Stomach (tissue), 9 donors: Measurements from ENCODE around the gene CAPN14. TPM values are rescaled to one million over a fixed set of nuclear protein-coding genes. Genes with fewer than 3 reads are reported as not detected.
A peak's percentile ranks its signal among the peaks of the same experiment; 100 is the strongest.

ENCODE experiments used
- DNase-seq, 2 donors: peaks; one replicate each; pipeline versions ENCODE4 v3.0.0 to v3.0.0-alpha.2; 2013 to 2019
- H3K27ac ChIP-seq, 5 donors: fragments of 200-600 bp in 4 of 5; sonication (generic) in 4 of 5; one replicate each; pipeline ENCODE4 v1.5.1; 2013 to 2019; ENCODE audit warnings: mild to moderate bottlenecking in 1 of 5, moderate library complexity in 1 of 5
- H3K27me3 ChIP-seq, 3 donors: fragments of 200-600 bp; sonication (generic); one replicate each; pipeline ENCODE4 v1.5.1; 2017 to 2019; ENCODE audit warnings: mixed run types in 1 of 3
- H3K36me3 ChIP-seq, 4 donors: fragments of 200-600 bp; sonication (generic); 1 replicate in 3 of 4; 2 replicates in 1 of 4; pipeline ENCODE4 v1.5.1; 2016 to 2019
- H3K4me1 ChIP-seq, 4 donors: fragments of 200-600 bp; sonication (generic); one replicate each; pipeline ENCODE4 v1.5.1; 2016 to 2019
- H3K4me3 ChIP-seq, 4 donors: fragments of 200-600 bp; sonication (generic) in 3 of 4; one replicate each; pipeline ENCODE4 v1.5.1; 2016 to 2019; ENCODE audit warnings: mild to moderate bottlenecking in 1 of 4
- H3K9me3 ChIP-seq, 4 donors: fragments of 200-600 bp; sonication (generic); one replicate each; pipeline ENCODE4 v1.5.1; 2016 to 2019
- CTCF ChIP-seq, 7 experiments: fragments of 450-650 bp in 4 of 7; fragments of 200-600 bp in 3 of 7; sonication (generic) in 3 of 7; IDR thresholded peaks; one replicate each; pipeline ENCODE4 v1.5.1; 2016 to 2019; ENCODE audit warnings: antibody characterized with exemption in 7 of 7, control low read depth in 2 of 7, mild to moderate bottlenecking in 1 of 7
- EP300 ChIP-seq: sonication (generic); formaldehyde crosslinking; IDR thresholded peaks from one replicate; pipeline ENCODE4 v1.6.1; 2017; ENCODE audit warnings: antibody characterized with exemption
- POLR2A ChIP-seq, 4 donors: fragments of 450-650 bp; IDR thresholded peaks; one replicate each; pipeline ENCODE4 v1.6.1; 2016; ENCODE audit warnings: antibody characterized with exemption in 4 of 4, control low read depth in 2 of 4, mild to moderate bottlenecking in 1 of 4, moderate library complexity in 1 of 4
- POLR2AphosphoS5 ChIP-seq, 3 donors: sonication (generic); formaldehyde crosslinking; IDR thresholded peaks; one replicate each; pipeline ENCODE4 v1.6.1; 2016; ENCODE audit warnings: antibody characterized with exemption in 3 of 3
- WGBS, 5 donors: extraction: QIAGEN DNeasy Blood & Tissue Kit in 3 of 5; methylation state at CpG; one replicate each; pipeline versions ENCODE4 v1.1.5 to v1.1.7; 2013 to 2018; 5-methylcytosine and 5-hydroxymethylcytosine counted together
- intact Hi-C: fragments of 100-400 bp; cut with DNase I; formaldehyde crosslinking; loops from one replicate; pipeline ENCODE4 v1.15.1; 2023; ENCODE audit warnings: low total_unique reads
- polyA plus RNA-seq, 3 donors: library from polyadenylated mRNA; stranded (reverse); fragments of 200-250 nt; gene quantifications; one replicate each; pipeline ENCODE4 v1.2.3, GENCODE V29; 2013
- total RNA-seq, 5 donors: library from RNA; depleted of rRNA; stranded (reverse); fragments of >200 nt; gene quantifications; one replicate each; pipeline versions ENCODE4 v1.1.0 to v1.2.3, GENCODE V29; 2014 to 2016
- donor health status: healthy with polysubstance abuse.
- donor health status: Bipolar disorder and iron deficiency.
- donor health status: healthy.

Gene CAPN14
- total and polyA plus RNA-seq, 8 donors, result 0.06 to 66.0 (median 1.3) TPM; not detected in 5

GRCh38 chr2:31231571-31232302 lies 14.4 kb upstream of the CAPN14 start:
- Histone ChIP-seq H3K27ac (no peak overlapping the region), H3K36me3 (no peaks in the 10 kb centered on the region), H3K4me3 (no peak overlapping the region), H3K9me3 (no peaks in the 10 kb centered on the region), H3K4me1 (peaks cover 5 to 28% (median 21%) of the 10 kb centered on the region in 4 donors), H3K27me3 (peaks cover 0 to 22% (median 0%) of the 10 kb centered on the region in 3 donors)
- TF ChIP-seq CTCF (IDR thresholded peaks at IDR 0.05) (no peak), POLR2A (IDR thresholded peaks at IDR 0.05) (no peak), POLR2AphosphoS5 (IDR thresholded peaks at IDR 0.05) (no peak), EP300 (no peak)
- no peak for DNase-seq
- intact Hi-C loops, result loop anchor here (10.0 kb wide), 1 partner anchor 83 kb away; no protein-coding TSS in a partner anchor
- WGBS, 5 donors, result 64 to 69% (median 65%) methylated on average over 15 of the region's 15 CpGs

DNA sequence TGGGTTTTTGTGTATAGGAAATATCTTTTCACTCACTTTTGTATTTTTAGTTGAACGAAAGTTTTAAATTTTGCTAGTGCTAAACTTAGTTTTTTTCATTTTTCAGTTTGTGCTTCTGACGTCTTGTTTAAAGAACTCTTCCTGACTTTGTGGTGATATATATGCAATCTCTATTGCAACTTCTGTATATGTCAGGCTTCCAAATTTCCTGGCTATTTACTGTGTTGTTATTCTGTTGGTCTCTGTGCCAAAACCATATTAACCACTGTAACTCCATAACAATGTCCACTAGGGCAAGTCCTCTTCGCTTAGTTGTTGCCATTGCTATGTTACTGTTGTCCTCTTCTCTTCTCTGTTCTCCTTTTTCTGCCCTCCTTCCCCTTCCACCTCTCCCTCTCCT lies 13.4 kb upstream of the CAPN14 start:
- H3K4me1 ChIP-seq, result peaks cover 5 to 28% (median 20%) of the 10 kb centered on the region in 4 donors
- intact Hi-C loops, result loop anchor here (10.0 kb wide), 1 partner anchor 84 kb away; no protein-coding TSS in a partner anchor
- no peak overlapping the region for H3K4me3 ChIP-seq
- TF ChIP-seq CTCF (IDR thresholded peaks at IDR 0.05) (no peak), EP300 (no peak), POLR2AphosphoS5 (IDR thresholded peaks at IDR 0.05) (no peak), POLR2A (IDR thresholded peaks at IDR 0.05) (no peak)
- no peak overlapping the region for H3K27ac ChIP-seq
- 52 to 69% (median 64%) methylated on average over 3 of the region's 3 CpGs for WGBS, 5 donors
- H3K27me3 ChIP-seq, result peaks cover 0 to 25% (median 0%) of the 10 kb centered on the region in 3 donors
- DNase-seq, result no peak
- no peaks in the 10 kb centered on the region for H3K36me3 ChIP-seq
- H3K9me3 ChIP-seq, result no peaks in the 10 kb centered on the region

GRCh38 chr2:31228717-31229116 lies 11.4 kb upstream of the CAPN14 start:
- TF ChIP-seq POLR2A (IDR thresholded peaks at IDR 0.05) (no peak), EP300 (no peak), CTCF (IDR thresholded peaks at IDR 0.05) (no peak), POLR2AphosphoS5 (IDR thresholded peaks at IDR 0.05) (no peak)
- Histone ChIP-seq H3K36me3 (no peaks in the 10 kb centered on the region), H3K27me3 (peaks cover 0 to 25% (median 0%) of the 10 kb centered on the region in 3 donors), H3K9me3 (no peaks in the 10 kb centered on the region), H3K4me1 (peaks cover 0 to 8% (median 4%) of the 10 kb centered on the region in 4 donors), H3K27ac (no peak overlapping the region), H3K4me3 (no peak overlapping the region)
- intact Hi-C loops, result no loop called here
- no peak for DNase-seq
- WGBS, 5 donors, result 66 to 83% (median 72%) methylated on average over 3 of the region's 3 CpGs

- DNase-seq, result peak in 1 of 2 donors; percentile 36
- 70 to 78% (median 75%) methylated on average over 9 to 10 of the region's 10 CpGs for WGBS, 5 donors
- no peaks in the 10 kb centered on the region for H3K9me3 ChIP-seq
Measured at GRCh38 chr2:31227711-31228125, 10.4 kb upstream of the CAPN14 start.

More at GRCh38 chr2:31227711-31228125, 10.4 kb upstream of the CAPN14 start:
- Histone ChIP-seq H3K27me3 (peaks cover 0 to 29% (median 0%) of the 10 kb centered on the region in 3 donors), H3K36me3 (no peaks in the 10 kb centered on the region), H3K27ac (no peak overlapping the region), H3K4me1 (no peaks in the 10 kb centered on the region), H3K4me3 (no peak overlapping the region)
- intact Hi-C loops, result no loop called here
- TF ChIP-seq POLR2A (IDR thresholded peaks at IDR 0.05), result no peak
- no peak for TF ChIP-seq CTCF (IDR thresholded peaks at IDR 0.05)
- no peak for TF ChIP-seq POLR2AphosphoS5 (IDR thresholded peaks at IDR 0.05)
- TF ChIP-seq EP300, result no peak
